ENCODE measurements around the gene MCCD1. TPM values are rescaled to one million over a fixed set of nuclear protein-coding genes. Genes with fewer than 3 reads are reported as not detected.
"Not testable (repeated sequence)": the region's sequence is repeated elsewhere in the genome, so short reads cannot be mapped to it uniquely, and the experiment has no call there.

Gene MCCD1
- total RNA-seq, 1 donor from 2014 or later = not detected

DNA sequence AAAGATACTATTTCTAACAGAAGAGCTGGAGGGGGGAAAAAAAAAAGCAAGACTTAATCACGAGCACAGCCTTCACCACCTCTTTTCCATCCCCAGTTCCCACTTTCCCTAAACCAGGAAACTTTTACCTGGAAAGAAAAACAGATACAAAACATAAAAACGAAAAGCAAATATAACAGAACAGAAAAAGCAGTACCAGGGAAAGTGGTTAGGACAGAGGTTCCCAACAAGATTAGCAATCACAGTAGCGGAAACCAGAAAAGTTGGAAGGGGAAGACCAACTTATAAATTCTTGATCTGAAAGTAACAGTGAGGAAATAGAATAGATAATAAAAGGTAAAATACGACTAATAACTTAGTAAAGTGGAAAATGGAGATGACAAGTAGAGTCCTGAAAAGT lies 11.9 kb downstream of the MCCD1 start:
- intact Hi-C loops (cut with DNase I) = loop anchor here (5.0 to 10.0 kb wide), 3 partner anchors 294 to 923 kb away; partner anchors contain the start of genes MRPS18B, NELFE, PPP1R10 and SKIC2
- no peak for DNase-seq (ENCODE audit: low spot score)

DNA sequence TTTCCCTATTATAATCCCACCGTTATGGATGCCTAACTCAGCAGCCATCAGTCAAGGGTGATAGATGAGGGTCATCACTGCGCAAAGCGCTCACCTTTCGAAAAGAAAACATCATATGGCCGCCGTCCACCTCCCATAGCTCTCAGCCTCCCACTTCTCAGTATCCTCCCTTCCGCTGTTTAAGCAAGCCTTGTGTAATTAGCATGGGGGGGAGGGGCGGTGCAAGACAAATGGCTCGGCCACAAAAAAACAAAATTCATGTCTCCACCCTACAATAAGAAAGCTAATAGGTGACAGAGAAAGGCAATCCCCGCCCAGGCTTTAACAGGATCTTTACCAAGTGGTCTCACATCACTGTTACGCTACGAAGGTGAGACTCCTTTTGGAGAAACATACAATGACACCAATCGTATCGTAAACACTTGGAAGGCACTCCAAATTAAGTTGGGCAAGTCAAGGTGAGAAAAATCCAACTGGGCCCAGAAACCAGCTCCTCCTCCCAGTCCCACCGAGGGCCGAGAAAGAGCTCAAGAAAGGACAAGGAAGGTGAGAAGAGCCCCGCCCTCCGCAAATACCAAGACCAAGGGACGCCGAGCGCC lies 12.4 kb downstream of the MCCD1 start:
- intact Hi-C loops (cut with DNase I) = loop anchor here (5.0 to 10.0 kb wide), 3 partner anchors 294 to 924 kb away; partner anchors contain the start of genes MRPS18B, NELFE, PPP1R10 and SKIC2
- no peak for DNase-seq (ENCODE audit: low spot score)

DNA sequence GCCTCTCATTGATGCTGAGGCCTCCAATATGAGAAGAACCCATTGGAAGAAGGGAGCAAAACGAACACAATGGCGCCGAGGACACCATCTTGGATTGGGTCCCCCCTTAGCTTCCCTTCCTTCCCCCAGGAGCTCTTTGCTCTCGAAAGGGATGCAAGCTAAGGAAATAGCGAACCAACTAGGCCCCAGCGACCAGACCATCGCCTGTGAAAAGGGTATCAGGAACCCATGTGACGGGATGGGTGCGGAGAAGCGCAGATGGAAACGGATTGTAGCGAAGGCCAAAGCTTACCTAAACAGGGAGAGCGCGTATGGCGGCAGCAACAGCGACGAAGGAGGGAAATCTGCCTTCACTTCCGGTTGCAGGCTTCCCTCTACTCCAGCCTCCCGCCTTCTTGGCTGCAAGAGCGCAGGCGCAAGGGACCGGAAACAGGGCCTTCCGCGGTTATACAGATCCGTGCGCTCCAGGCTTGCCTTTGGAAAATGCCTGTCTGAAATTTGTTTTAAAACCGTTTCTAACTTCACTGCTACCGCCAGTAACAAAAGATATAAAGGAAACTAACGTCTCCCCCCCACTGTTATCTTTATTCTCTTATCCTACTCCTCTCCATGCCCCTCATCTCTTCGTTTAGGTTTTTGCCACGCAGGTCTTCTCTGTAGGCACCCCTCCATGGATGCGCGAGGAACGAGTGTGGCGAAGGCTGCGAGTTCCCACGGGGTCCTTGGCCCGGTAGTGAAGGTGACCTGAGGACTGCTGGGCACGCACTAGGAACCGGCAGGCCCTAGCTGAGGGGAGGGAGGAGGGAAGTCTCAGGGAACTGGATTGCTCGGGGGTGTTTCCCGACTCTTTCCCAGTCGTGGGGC lies 13.1 kb downstream of the MCCD1 start, which contains the start of gene DDX39B:
Gene DDX39B (minus strand): TSS at position 346 of the 864 bp plus-strand sequence. CDS start 1,471 bp downstream, outside the sequence.
- DNase-seq (ENCODE audit: low spot score) = peak; percentile 98
- intact Hi-C loops (cut with DNase I) = loop anchor here (2.0 to 10.0 kb wide), 4 partner anchors 49 to 925 kb away; partner anchors contain the start of genes MRPS18B, NELFE, PPP1R10 and SKIC2

DNA sequence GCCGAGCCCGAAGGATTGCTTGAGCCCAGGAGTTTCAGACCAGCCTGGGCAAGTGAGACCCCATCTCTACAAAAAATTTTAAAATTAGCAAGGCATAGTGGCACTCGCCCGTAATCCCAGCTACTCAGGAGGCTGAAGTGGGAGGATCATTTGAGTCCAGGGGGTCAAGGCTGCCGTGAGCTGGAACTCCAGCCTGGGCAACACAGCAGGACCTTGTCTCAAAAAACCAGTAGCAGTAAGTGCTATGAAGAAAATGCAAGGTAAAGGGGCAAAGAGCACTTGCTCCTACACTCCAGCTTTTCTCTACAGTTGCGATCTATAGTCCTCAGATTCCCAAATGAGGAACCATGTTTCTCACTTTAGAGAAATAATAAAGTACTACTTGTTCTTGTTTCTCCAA lies 14.9 kb downstream of the MCCD1 start:
- peak; percentile 49 for DNase-seq (ENCODE audit: low spot score)
- intact Hi-C loops (cut with DNase I) = loop anchor here (2.0 to 10.0 kb wide), 4 partner anchors 51 to 926 kb away; partner anchors contain the start of genes MRPS18B, NELFE, PPP1R10 and SKIC2

- peak; percentile 17 for DNase-seq (ENCODE audit: low spot score)
- intact Hi-C loops (cut with DNase I) = loop anchor here (5.0 to 10.0 kb wide), 4 partner anchors 38 to 927 kb away; partner anchors contain the start of genes LTB, MRPS18B, NELFE and PPP1R10
Observed at GRCh38 chr6:31544676-31545075, 15.9 kb downstream of the MCCD1 start.

- intact Hi-C loops (cut with DNase I) = loop anchor here (5.0 to 10.0 kb wide), 3 partner anchors 37 to 410 kb away; partner anchors contain the start of genes LTB, NELFE and SKIC2
- DNase-seq (ENCODE audit: low spot score) = peak; percentile 47
Observed at GRCh38 chr6:31545291-31545690, 16.5 kb downstream of the MCCD1 start.

- DNase-seq (ENCODE audit: low spot score) = peak; percentile 94
- intact Hi-C loops (cut with DNase I) = loop anchor here (1.0 to 10.0 kb wide), 4 partner anchors 36 to 408 kb away; partner anchors contain the start of genes LTB, NELFE and SKIC2
Observed at GRCh38 chr6:31546339-31546957, 17.7 kb downstream of the MCCD1 start, which contains the start of gene ATP6V1G2. ATP6V1G2 (minus strand) TSS chr6:31546608; CDS start chr6:31546559, 49 bp downstream.

- DNase-seq (ENCODE audit: low spot score) = peak; percentile 98
- intact Hi-C loops (cut with DNase I) = loop anchor here (1.0 to 10.0 kb wide), 5 partner anchors 35 to 408 kb away; partner anchors contain the start of genes LTB, NELFE, PRRC2A and SKIC2
Observed at GRCh38 chr6:31546958-31547726, 18.4 kb downstream of the MCCD1 start, which contains the start of gene NFKBIL1. NFKBIL1 (plus strand) TSS chr6:31547608; CDS start chr6:31547695, 87 bp downstream.

DNA sequence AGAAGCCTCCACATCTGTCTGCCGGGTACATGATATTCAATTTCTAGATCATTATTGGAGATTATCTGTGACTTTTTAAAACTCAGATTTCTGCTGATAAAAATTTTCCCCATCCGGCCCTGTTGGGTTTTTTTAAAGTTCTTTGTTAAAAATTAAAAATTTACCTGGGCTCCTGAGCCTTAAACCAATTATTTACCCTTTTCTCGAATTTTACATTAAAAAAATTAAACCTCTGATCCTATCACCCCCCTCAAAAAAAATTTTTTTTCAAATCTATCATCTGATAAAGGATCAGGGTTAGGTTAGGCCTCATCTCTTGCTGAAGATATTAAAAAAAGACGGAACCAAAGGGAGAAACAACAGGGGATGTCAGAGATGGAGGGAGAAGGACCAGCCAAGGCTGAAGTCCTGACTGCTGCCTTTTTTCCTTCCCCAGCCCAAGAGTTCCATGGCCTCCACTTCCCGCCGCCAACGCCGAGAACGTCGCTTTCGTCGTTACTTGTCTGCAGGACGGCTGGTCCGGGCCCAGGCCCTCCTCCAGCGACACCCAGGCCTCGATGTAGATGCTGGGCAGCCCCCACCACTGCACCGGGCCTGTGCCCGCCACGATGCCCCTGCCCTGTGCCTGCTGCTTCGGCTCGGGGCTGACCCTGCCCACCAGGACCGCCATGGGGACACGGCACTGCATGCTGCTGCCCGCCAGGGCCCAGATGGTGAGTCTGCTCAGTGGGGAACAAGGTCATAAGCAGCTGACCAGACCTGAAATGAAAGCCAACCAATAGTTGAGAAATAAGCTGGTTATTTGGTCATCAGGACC lies 19.2 kb downstream of the MCCD1 start:
- intact Hi-C loops (cut with DNase I) = loop anchor here (1.0 to 10.0 kb wide), 4 partner anchors 34 to 407 kb away; partner anchors contain the start of genes LTB, NELFE, PRRC2A and SKIC2
- no peak for DNase-seq (ENCODE audit: low spot score)

DNA sequence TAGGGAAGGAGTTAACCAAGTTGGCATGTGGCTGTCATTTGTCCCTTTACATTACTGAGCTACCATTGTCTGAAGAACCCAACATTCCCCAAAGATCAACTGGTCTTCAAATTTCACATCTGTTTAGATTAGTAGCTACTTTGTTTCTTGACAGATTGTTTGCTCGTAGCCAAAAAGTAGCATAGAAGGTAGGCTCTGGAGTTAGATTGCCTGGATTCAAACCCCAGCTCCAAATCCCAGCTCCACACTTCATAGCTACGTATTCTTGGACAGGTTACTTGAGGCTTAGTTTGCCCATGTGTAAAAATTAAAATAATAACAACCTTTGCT lies 19.7 kb downstream of the MCCD1 start:
- intact Hi-C loops (cut with DNase I) = loop anchor here (5.0 to 10.0 kb wide), 3 partner anchors 34 to 406 kb away; partner anchors contain the start of genes LTB, NELFE and SKIC2
- no peak for DNase-seq (ENCODE audit: low spot score)

- DNase-seq (ENCODE audit: low spot score) = peak; percentile 86
Observed at GRCh38 chr6:31551371-31551770, 22.6 kb downstream of the MCCD1 start.

DNA sequence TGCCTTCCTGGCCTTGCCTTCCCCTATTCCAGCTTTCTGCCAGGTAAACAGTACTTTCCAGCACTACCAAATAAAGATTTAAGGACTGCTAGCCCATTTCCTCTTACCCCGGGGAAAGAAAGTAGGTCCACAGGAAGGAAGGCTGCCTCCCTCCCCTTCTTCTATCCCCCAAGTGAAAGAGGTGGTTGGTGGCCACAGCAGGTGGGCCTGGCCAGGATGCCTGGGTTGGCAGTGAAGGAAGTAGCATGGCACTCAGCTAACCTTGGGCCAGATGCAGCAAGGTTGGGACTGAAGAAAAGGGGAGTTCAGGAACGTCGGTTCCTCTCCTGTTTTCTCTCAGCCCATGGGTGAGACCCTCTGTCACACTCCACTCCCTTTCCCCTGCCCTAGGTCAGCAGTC lies 27.5 kb downstream of the MCCD1 start:
- intact Hi-C loops (cut with DNase I) = no loop called here
- DNase-seq (ENCODE audit: low spot score) = no peak

More at GRCh38 chr6:31551371-31551770, 22.6 kb downstream of the MCCD1 start:
- intact Hi-C loops (cut with DNase I) = not testable (repeated sequence)

DNA sequence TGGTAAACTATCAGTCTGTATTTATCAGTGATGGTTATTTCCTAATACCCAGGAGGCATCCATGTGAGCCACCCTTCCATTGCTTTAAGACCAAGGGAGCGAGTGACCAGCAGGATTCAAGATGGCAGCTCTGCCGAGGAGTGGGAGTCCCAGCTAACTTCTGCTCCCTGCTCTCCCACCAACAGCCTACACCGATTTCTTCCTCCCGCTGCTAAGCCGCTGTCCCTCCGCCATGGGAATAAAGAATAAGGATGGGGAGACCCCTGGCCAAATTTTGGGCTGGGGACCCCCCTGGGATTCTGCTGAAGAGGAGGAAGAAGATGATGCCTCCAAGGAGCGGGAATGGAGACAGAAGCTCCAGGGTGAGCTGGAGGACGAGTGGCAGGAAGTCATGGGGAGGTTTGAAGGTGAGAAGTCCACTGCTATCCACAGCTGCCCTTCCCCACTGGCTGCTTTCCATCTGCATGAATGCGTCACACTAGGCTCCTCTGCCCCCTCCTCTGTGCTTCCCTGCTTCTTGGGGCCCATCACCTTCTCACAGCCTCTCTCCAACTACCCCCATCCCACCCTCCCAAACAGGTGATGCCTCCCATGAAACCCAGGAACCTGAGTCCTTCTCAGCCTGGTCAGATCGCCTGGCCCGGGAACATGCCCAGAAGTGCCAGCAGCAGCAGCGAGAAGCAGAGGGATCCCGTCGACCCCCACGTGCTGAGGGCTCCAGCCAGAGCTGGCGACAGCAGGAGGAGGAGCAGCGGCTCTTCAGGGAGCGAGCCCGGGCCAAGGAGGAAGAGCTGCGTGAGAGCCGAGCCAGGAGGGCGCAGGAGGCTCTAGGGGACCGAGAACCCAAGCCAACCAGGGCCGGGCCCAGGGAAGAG lies 28.9 kb downstream of the MCCD1 start:
- intact Hi-C loops (cut with DNase I) = no loop called here
- no peak for DNase-seq (ENCODE audit: low spot score)

DNA sequence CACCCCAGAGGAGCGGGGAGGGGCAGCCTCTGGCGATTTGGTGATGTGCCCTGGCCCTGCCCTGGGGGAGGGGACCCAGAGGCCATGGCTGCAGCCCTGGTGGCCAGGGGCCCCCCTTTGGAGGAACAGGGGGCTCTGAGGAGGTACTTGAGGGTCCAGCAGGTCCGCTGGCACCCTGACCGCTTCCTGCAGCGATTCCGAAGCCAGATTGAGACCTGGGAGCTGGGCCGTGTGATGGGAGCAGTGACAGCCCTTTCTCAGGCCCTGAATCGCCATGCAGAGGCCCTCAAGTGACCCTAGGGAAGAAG lies 29.5 kb downstream of the MCCD1 start:
- no peak for DNase-seq (ENCODE audit: low spot score)
- intact Hi-C loops (cut with DNase I) = no loop called here

DNA sequence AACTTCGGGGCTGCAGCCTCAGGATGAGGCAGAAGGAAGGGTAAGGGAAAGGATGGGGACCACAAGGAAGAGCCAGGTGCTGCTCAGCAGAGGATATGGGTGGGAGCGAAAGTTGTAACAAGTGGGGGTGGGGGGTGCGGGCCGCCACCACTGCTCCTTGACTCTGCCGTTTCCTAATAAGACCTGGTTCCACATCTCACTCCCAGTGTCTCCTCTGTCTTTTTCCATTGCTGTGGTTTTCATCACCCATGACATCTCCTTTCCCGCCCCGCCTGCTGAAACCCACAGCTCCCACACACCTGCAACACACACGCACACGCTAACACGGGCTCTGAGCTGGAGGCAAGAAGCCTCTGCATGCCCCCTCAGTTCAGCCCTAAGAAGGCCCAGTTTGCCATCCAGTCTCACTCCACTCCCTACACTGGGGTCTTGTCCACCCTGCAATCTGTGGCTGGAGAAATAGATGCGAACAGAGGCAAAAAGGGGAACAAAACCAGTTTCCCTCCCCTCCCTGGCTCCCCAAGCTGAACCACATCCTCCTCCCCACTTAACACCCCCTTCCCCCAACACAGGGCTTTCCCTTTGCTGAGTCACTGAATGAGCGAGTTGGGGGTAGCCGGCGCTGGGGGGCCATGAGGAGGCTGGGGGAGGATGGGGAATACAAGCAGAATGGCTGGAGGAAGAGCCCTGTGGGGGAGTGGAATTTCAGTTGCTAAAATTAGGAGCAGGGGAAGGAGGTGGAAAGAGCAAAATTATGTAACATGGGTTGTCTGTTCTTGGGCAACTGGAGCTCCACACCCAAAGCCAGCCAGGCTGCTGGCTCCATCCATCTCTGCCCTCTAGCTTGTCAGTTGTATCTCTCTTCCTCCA lies 30.1 kb downstream of the MCCD1 start:
- peak; percentile 83 for DNase-seq (ENCODE audit: low spot score)
- intact Hi-C loops (cut with DNase I) = no loop called here

DNA sequence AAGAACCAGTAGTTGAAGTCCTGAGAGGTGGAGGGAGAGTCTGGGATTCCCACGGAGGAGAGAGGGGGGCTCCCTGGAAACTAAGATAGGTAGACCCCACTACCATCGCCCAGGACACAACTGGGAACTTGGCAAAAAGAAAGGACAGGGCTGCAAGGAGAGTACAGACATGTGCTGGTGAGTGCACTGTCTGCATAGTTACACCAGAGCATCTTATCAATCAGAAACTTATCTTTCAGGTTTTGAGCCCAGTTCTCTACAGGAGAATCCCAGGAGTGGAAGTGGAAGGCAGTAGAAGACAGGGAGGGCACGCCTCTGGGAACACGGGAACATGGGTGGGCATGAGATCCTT lies 30.8 kb downstream of the MCCD1 start:
- intact Hi-C loops (cut with DNase I) = no loop called here
- no peak for DNase-seq (ENCODE audit: low spot score)
